ENCODE results near the gene TAOK2.
"Not testable (repeated sequence)": the region's sequence is repeated elsewhere in the genome, so short reads cannot be mapped to it uniquely, and the experiment has no call there.

TAOK2 gene

GRCh38 chr16:30025574-30025973 is 51.9 kb downstream of the TAOK2 start:
- no peak for DNase-seq

DNA sequence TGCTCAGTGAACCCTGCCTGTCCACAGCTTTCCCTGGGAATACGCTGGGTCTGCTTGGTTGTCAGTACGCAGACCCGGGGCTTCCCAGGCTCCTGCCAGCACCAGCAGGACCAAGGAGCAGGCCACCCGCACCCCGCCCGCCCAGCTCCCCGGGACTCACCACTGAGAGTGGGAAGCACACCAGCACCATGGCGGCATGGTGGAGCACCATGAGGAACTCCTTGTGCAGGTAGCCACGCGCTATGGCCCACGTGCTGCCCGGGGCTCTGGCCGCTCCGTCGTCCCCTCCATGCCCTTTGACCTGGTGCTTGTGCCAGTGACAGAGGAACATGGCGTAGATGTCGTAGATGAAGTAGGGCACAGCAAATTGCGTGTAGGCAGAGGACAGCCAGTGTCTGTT is 52.8 kb downstream of the TAOK2 start:
- DNase-seq: no peak

GRCh38 chr16:30027588-30028437 is 54.1 kb downstream of the TAOK2 start:
- DNase-seq: no peak

GRCh38 chr16:30028438-30029076 is 54.9 kb downstream of the TAOK2 start:
- DNase-seq: no peak

DNA sequence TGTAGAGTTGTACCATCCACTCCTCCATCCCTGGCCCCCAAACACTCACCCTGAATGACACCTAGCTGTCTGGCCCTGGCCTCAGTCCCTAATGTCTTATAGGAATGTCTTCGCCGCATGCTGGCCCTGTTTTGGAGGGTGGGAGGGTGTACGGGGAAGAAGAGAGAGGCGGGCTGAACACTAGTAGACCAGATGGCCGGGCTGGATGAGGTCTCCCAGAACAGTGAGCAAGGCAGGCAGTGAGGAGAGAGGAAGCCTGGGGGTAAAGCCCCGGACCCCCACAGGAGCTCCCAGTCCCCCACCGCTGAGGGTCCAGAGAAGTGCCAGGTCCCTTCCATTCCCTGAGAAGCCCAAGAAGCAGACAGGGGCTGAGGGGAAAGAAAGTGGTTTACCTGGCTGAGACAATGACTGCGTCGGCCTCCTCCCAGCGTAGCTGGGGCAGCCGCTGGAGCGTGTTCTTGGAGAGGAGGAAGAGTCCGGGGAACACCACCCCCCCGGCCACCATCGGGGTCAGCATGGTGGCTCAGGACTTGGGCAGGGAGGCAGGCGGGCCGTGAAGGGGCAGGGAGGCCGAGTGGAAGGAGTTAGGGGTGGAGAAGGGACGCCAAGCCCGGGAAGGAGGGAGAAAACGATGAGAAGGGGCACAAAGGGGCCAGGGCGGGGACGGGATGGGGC is 56.5 kb downstream of the TAOK2 start:
- DNase-seq: no peak

DNA sequence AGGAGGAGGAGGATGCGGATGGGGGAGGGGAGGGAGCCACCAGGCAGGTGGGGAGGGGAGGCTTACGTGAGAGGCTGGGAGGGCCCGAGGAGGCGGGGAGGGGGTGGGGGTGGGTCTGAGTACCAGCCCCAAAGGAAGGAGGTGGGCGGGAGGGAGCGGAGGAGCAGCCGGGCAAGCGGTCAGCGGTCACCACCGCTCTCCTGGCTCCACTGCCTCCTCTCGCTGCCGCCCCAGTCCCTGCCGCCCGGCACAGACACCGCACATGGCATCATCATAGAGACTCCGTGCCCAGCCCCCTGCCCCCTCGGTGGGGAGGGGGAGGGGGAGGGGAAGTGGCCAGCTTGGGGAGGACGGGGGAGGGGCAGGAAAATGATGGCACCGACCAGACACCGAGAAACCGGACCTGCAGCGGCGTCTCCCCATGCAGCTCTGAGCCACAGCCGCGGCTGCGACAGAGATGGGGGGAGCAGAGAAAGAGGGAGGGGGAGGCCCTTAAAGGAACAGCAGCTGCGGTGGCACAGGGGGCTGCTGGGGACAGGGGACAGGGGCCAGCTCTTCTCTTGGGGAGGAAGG is 57.3 kb downstream of the TAOK2 start, which contains the start of gene TLCD3B:
Gene TLCD3B (minus strand): TSS at position 431 of the 573 bp plus-strand sequence. CDS start 744 bp downstream, outside the sequence.
- DNase-seq: peak; percentile 13

- DNase-seq: no peak
Observed at GRCh38 chr16:30031477-30031918, 57.8 kb downstream of the TAOK2 start.

GRCh38 chr16:30032083-30032819 is 58.6 kb downstream of the TAOK2 start:
- peak; percentile 80 for DNase-seq

DNA sequence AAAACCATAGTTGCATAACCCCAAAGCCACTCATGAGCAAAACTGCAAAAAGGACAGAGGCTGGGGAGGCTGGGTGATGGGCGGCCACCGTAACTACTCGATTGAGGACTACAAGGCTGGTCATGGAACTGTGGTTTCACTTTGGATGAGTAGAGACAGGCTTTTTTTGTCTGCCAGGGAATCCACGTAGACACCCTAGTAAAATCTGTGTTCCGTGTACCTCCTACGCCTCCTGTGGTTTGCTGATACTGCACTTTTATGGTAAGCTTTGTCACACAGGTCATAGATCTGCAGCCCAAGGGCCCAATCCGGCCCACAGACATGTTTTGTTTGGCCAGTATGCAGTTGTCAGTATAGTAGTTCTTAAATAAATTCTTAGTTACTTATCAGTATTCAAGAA is 59.6 kb downstream of the TAOK2 start:
- DNase-seq: no peak

- DNase-seq: no peak
Observed at GRCh38 chr16:30040221-30040620, 66.6 kb downstream of the TAOK2 start.

DNA sequence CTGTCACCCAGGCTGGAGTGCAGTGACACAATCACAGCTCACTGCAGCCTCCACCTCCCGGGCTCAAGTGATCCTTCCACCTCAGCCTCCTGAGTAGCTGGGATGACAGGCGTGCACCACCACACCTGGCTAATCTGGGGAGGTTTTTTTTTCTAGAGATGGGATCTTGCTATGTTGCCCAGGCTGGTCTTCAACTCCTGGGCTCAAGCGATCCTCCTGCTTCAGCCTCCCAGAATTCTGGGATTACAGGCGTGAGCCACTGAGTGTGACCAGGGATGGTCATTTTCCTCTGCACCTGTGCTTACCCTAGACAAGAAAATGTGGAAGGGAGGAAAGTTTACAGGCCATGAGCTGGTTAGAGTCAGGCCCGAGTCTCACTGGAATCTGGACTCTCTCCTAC is 67.0 kb downstream of the TAOK2 start:
- DNase-seq: not testable (repeated sequence)

DNA sequence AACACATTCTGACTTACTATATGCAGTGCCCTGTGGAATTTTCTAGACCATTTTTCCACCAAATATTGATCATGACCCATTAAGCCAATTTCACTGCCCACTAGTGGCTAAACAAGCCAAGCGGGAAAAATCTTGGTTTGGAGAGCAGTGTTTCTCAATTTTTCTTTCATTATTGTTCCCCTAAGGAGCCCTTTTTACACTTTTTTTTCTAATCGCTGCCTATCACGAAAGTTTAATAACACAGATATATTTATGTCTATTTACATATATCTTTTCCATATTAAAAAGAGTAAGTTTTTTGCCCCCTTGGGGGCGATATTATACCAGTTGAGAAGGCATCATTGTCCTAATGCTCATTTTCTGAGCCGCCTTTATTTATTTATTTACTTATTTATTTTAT is 68.2 kb downstream of the TAOK2 start:
- peak; percentile 14 for DNase-seq
